Activated CD8-positive, alpha-beta memory T cell treated with anti-CD3 and anti-CD28 coated beads, Interleukin-2, amount 50 U/mL, for 4 hours (primary cell): Measurements from ENCODE around the gene PPIP5K1.
A peak's percentile ranks its signal among the peaks of the same experiment; 100 is the strongest.

Experiments
- DNase-seq: peaks from one replicate; pipeline ENCODE4 v3.0.0-alpha.2; 2020

Gene PPIP5K1

GRCh38 chr15:43517354-43518196 lies 72.4 kb downstream of the PPIP5K1 start, which contains the start of gene MAP1A:
Gene MAP1A, plus strand, starts transcription at chr15:43517608. Its CDS starts 3,866 bp downstream, at chr15:43521474.
- no peak for DNase-seq

GRCh38 chr15:43516801-43517353 lies 73.1 kb downstream of the PPIP5K1 start:
- DNase-seq: no peak

- DNase-seq: no peak
Measured at GRCh38 chr15:43516185-43516584, 73.8 kb downstream of the PPIP5K1 start.

GRCh38 chr15:43515741-43516140 lies 74.3 kb downstream of the PPIP5K1 start:
- DNase-seq: no peak

- DNase-seq: no peak
Measured at GRCh38 chr15:43514241-43515057, 75.6 kb downstream of the PPIP5K1 start.

- no peak for DNase-seq
Measured at GRCh38 chr15:43513550-43513949, 76.5 kb downstream of the PPIP5K1 start.

- DNase-seq: no peak
Measured at GRCh38 chr15:43511012-43511885, 78.8 kb downstream of the PPIP5K1 start.

GRCh38 chr15:43510200-43511011 lies 79.6 kb downstream of the PPIP5K1 start:
- DNase-seq: peak; percentile 94

- no peak for DNase-seq
Measured at GRCh38 chr15:43509660-43510199, 80.3 kb downstream of the PPIP5K1 start.

GRCh38 chr15:43508991-43509659 lies 80.9 kb downstream of the PPIP5K1 start:
- no peak for DNase-seq

GRCh38 chr15:43508421-43508820 lies 81.6 kb downstream of the PPIP5K1 start:
- no peak for DNase-seq

- DNase-seq: no peak
Measured at GRCh38 chr15:43505738-43506137, 84.3 kb downstream of the PPIP5K1 start.

GRCh38 chr15:43499635-43500034 lies 90.4 kb downstream of the PPIP5K1 start:
- no peak for DNase-seq

GRCh38 chr15:43498990-43499389 lies 91.0 kb downstream of the PPIP5K1 start:
- DNase-seq: no peak

GRCh38 chr15:43493703-43494472 lies 96.1 kb downstream of the PPIP5K1 start:
- DNase-seq: no peak

- DNase-seq: peak; percentile 93
Measured at GRCh38 chr15:43492673-43493601, 97.1 kb downstream of the PPIP5K1 start, which contains the start of gene TP53BP1. Gene TP53BP1, minus strand, starts transcription at chr15:43493156. Its CDS starts 113 bp downstream, at chr15:43493043.

GRCh38 chr15:43492266-43492665 lies 97.7 kb downstream of the PPIP5K1 start:
- DNase-seq: no peak

GRCh38 chr15:43489191-43489590 lies 100.8 kb downstream of the PPIP5K1 start:
- DNase-seq: no peak

GRCh38 chr15:43488790-43489189 lies 101.2 kb downstream of the PPIP5K1 start:
- no peak for DNase-seq
